ENCODE data around the gene NRDE2.

Gene NRDE2

GRCh38 chr14:90295870-90296516 is 35.7 kb downstream of the NRDE2 start:
- no peak for ATAC-seq

GRCh38 chr14:90294872-90295271 is 36.9 kb downstream of the NRDE2 start:
- no peak for ATAC-seq

- ATAC-seq = no peak
Measured at GRCh38 chr14:90293766-90294730, 37.7 kb downstream of the NRDE2 start.

GRCh38 chr14:90291699-90292098 is 40.0 kb downstream of the NRDE2 start:
- no peak for ATAC-seq

- ATAC-seq = no peak
Measured at GRCh38 chr14:90290337-90291011, 41.3 kb downstream of the NRDE2 start.

GRCh38 chr14:90288651-90289355 is 42.9 kb downstream of the NRDE2 start:
- no peak for ATAC-seq

- no peak for ATAC-seq
Measured at GRCh38 chr14:90287791-90288190, 44.0 kb downstream of the NRDE2 start.

- ATAC-seq = no peak
Measured at GRCh38 chr14:90281756-90282155, 50.0 kb downstream of the NRDE2 start.

- ATAC-seq = peak in 1 of 2 donors; percentile 30
Measured at GRCh38 chr14:90281261-90281660, 50.5 kb downstream of the NRDE2 start.

- ATAC-seq = no peak
Measured at GRCh38 chr14:90280096-90280495, 51.6 kb downstream of the NRDE2 start.

GRCh38 chr14:90278199-90279175 is 53.3 kb downstream of the NRDE2 start:
- ATAC-seq = no peak

GRCh38 chr14:90277581-90278198 is 54.1 kb downstream of the NRDE2 start:
- ATAC-seq = no peak

GRCh38 chr14:90276646-90277367 is 54.9 kb downstream of the NRDE2 start:
- no peak for ATAC-seq

- ATAC-seq = peak; percentile 28 to 29
Measured at GRCh38 chr14:90275820-90276219, 55.9 kb downstream of the NRDE2 start.

GRCh38 chr14:90275458-90275814 is 56.3 kb downstream of the NRDE2 start:
- peak in 1 of 2 donors; percentile 14 for ATAC-seq

GRCh38 chr14:90274808-90275457 is 56.8 kb downstream of the NRDE2 start:
- ATAC-seq = peak; percentile 63 to 64

- ATAC-seq = peak; percentile 11 to 24
Measured at GRCh38 chr14:90274019-90274418, 57.7 kb downstream of the NRDE2 start.

- no peak for ATAC-seq
Measured at GRCh38 chr14:90273532-90273931, 58.2 kb downstream of the NRDE2 start.

GRCh38 chr14:90272523-90272922 is 59.2 kb downstream of the NRDE2 start:
- no peak for ATAC-seq

GRCh38 chr14:90268420-90268819 is 63.3 kb downstream of the NRDE2 start:
- no peak for ATAC-seq
